RWPE1 (cell line): ENCODE data around the gene THSD4.

Source experiments
- CTCF ChIA-PET: fragments of 350-600 bp; sonication (Branson Sonifier 250); formaldehyde crosslinking; extraction: SDS; loops from one replicate; lab custom pipeline; 2021; lab: Yijun Ruan, JAX
- POLR2A ChIA-PET: fragments of 400-600 bp; formaldehyde crosslinking; extraction: SDS; loops from one replicate; lab custom pipeline; 2020; ENCODE audit warnings: antibody characterized with exemption; ENCODE audit not compliant: low non-redundant PET; lab: Yijun Ruan, JAX
- DNase-seq: peaks from one replicate; pipeline ENCODE4 v3.0.0; 2012; ENCODE audit warnings: low spot score
- H3K27ac ChIP-seq: fragments of 450-650 bp; 2 replicates; pipeline ENCODE4 v1.5.1; 2017
- CTCF ChIP-seq: fragments of 450-650 bp; conservative IDR thresholded peaks from 2 replicates; pipeline ENCODE4 v1.5.1; 2017; ENCODE audit warnings: low read depth, mild to moderate bottlenecking

The THSD4 gene

GRCh38 chr15:71380345-71380744 is 265.1 kb downstream of the THSD4 start:
- CTCF ChIA-PET, result no interaction called here

GRCh38 chr15:71384501-71384900 is 269.2 kb downstream of the THSD4 start:
- no peak for TF ChIP-seq CTCF

More at GRCh38 chr15:71380345-71380744, 265.1 kb downstream of the THSD4 start:
- no peak for TF ChIP-seq CTCF
- no peak overlapping the region for H3K27ac ChIP-seq
- POLR2A ChIA-PET, result no interaction called here
- no peak for DNase-seq

GRCh38 chr15:71385026-71385425 is 269.8 kb downstream of the THSD4 start:
- POLR2A ChIA-PET, result no interaction called here
- DNase-seq, result no peak
- TF ChIP-seq CTCF, result no peak
- CTCF ChIA-PET, result interaction anchor here (0.6 to 0.7 kb wide), 2 partner anchors 13 to 531 kb away, joined by 3 read pairs; no protein-coding TSS in a partner anchor
- no peak overlapping the region for H3K27ac ChIP-seq

More at GRCh38 chr15:71384501-71384900, 269.2 kb downstream of the THSD4 start:
- ChIA-PET CTCF (interaction anchor here (0.7 to 1.1 kb wide), 2 partner anchors 13 to 59 kb away, joined by 3 to 4 read pairs; no protein-coding TSS in a partner anchor), POLR2A (no interaction called here)
- H3K27ac ChIP-seq, result no peak overlapping the region
- no peak for DNase-seq

- TF ChIP-seq CTCF, result no peak
- ChIA-PET CTCF (interaction anchor here (0.6 to 0.7 kb wide), 3 partner anchors 14 to 530 kb away, joined by 3 read pairs; no protein-coding TSS in a partner anchor), POLR2A (no interaction called here)
- H3K27ac ChIP-seq, result no peak overlapping the region
- no peak for DNase-seq
Observed at GRCh38 chr15:71385457-71385856, 270.2 kb downstream of the THSD4 start.

- DNase-seq, result no peak
- ChIA-PET CTCF (interaction anchor here (0.6 to 1.5 kb wide), 5 partner anchors 15 to 271 kb away, joined by 3 to 7 read pairs (median 4); partner anchors contain the start of gene THSD4), POLR2A (no interaction called here)
- no peak overlapping the region for H3K27ac ChIP-seq
- no peak for TF ChIP-seq CTCF
Observed at GRCh38 chr15:71386005-71386404, 270.7 kb downstream of the THSD4 start.

GRCh38 chr15:71386448-71387236 is 271.4 kb downstream of the THSD4 start:
- TF ChIP-seq CTCF, result no peak
- H3K27ac ChIP-seq, result no peak overlapping the region
- POLR2A ChIA-PET, result no interaction called here
- no peak for DNase-seq
- CTCF ChIA-PET, result interaction anchor here (0.6 to 1.5 kb wide), 5 partner anchors 14 to 271 kb away, joined by 3 to 7 read pairs (median 4); partner anchors contain the start of gene THSD4
